Loucy (cell line): Measurements from ENCODE around the gene TNKS1BP1.

Source experiments
- H2AFZ ChIP-seq: fragments of 200-600 bp; sonication (generic); 2 replicates; pipeline ENCODE4 v1.6.0; 2016; ENCODE audit warnings: antibody characterized with exemption, mild to moderate bottlenecking, low read length, moderate library complexity
- H3F3A ChIP-seq: fragments of 200-600 bp; 2 replicates; pipeline ENCODE4 v1.6.0; 2016; ENCODE audit warnings: antibody characterized with exemption, low read depth, mild to moderate bottlenecking
- H3K27me3 ChIP-seq: fragments of 200-600 bp; sonication (generic); 2 replicates; pipeline ENCODE4 v1.6.1; 2014; ENCODE audit warnings: low read length, mild to moderate bottlenecking; ENCODE audit not compliant: insufficient read depth, poor library complexity, severe bottlenecking
- H3K36me3 ChIP-seq: fragments of 200-600 bp; sonication (generic); 2 replicates; pipeline ENCODE4 v1.6.1; 2016; ENCODE audit warnings: low read length; ENCODE audit not compliant: insufficient read depth
- H3K4me1 ChIP-seq: fragments of 200-600 bp; sonication (generic); 2 replicates; pipeline ENCODE4 v1.5.1; 2014; ENCODE audit warnings: low read length, mild to moderate bottlenecking; ENCODE audit not compliant: insufficient read depth, poor library complexity, severe bottlenecking
- H3K4me2 ChIP-seq: fragments of 200-600 bp; sonication (generic); 2 replicates; pipeline ENCODE4 v1.6.0; 2014; ENCODE audit warnings: antibody characterized with exemption, low read length, low read depth, mild to moderate bottlenecking; ENCODE audit not compliant: poor library complexity, severe bottlenecking
- H3K4me3 ChIP-seq: fragments of 200-600 bp; sonication (generic); 2 replicates; pipeline ENCODE4 v1.5.1; 2014; ENCODE audit warnings: low read length, mild to moderate bottlenecking, mixed read lengths; ENCODE audit not compliant: poor library complexity, severe bottlenecking
- H3K79me2 ChIP-seq: fragments of 200-600 bp; sonication (generic); 2 replicates; pipeline ENCODE4 v1.6.1; 2014; ENCODE audit warnings: low read length; ENCODE audit not compliant: insufficient read depth
- H3K9ac ChIP-seq: fragments of 200-600 bp; sonication (generic); 2 replicates; pipeline ENCODE4 v1.6.0; 2014; ENCODE audit warnings: mild to moderate bottlenecking, low read depth, low read length, moderate library complexity; ENCODE audit not compliant: poor library complexity, severe bottlenecking
- H3K9me2 ChIP-seq: fragments of 200-600 bp; sonication (generic); replicated peaks from 2 replicates; pipeline ENCODE4 v1.6.1; 2016; ENCODE audit warnings: low read depth, low read length, mixed read lengths
- H3K9me3 ChIP-seq: fragments of 200-600 bp; sonication (generic); 2 replicates; pipeline ENCODE4 v1.6.1; 2014; ENCODE audit warnings: mild to moderate bottlenecking, antibody characterized with exemption, low read length, low read depth; ENCODE audit not compliant: insufficient read depth
- H4K20me1 ChIP-seq: fragments of 200-600 bp; sonication (generic); 2 replicates; pipeline ENCODE4 v1.6.0; 2014; ENCODE audit warnings: antibody characterized with exemption, low read length, mild to moderate bottlenecking; ENCODE audit not compliant: insufficient read depth, poor library complexity, severe bottlenecking
- EZH2phosphoT487 ChIP-seq: fragments of 200-600 bp; IDR thresholded peaks from 2 replicates; pipeline ENCODE4 v1.6.1; 2018; ENCODE audit warnings: antibody characterized with exemption, mild to moderate bottlenecking, moderate library complexity, borderline replicate concordance
- TF ChIP-seq, protein P1 (sequence below): fragments of 200-600 bp; sonication (generic); conservative IDR thresholded peaks from 2 replicates; pipeline ENCODE4 v1.5.1; 2014; ENCODE audit warnings: mild to moderate bottlenecking, antibody characterized with exemption, low read length

The TNKS1BP1 gene

DNA sequence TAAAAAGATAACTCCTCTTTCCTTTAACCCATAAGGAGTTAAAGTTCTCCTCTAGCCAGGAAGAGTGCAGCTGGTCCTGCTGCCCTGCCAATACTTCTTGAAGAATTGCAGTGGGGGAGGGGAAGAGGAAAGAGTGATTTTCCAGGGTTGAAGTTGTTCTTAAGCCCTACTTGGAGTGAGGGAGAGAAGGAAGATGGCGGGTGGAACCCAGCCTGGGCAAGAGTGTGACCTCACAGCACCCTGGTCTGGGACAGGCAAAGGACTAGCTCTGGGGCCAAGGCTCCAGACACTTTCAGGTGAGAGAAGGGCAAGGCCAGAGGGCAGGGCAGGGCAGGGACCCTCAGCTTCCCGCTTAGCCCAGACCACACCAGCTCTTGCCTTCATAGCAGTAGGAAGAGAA lies 6.6 kb downstream of the TNKS1BP1 start:
- Histone ChIP-seq H3K9ac (no peak overlapping the region), H2AFZ (no peak overlapping the region), H3K4me1 (peaks cover 31% of the 10 kb centered on the region), H4K20me1 (peaks cover 2% of the 10 kb centered on the region), H3F3A (no peaks in the 10 kb centered on the region), H3K4me3 (no peak overlapping the region), H3K27me3 (no peaks in the 10 kb centered on the region), H3K9me2 (no peaks in the 10 kb centered on the region), H3K4me2 (no peak overlapping the region), H3K36me3 (0 out of 2 replicates have a peak, but pooled peaks cover 5% of the 10 kb centered on the region), H3K9me3 (no peaks in the 10 kb centered on the region), H3K79me2 (peaks cover 3% of the 10 kb centered on the region; the same call in 1 of the 2 replicates)
- TF ChIP-seq, protein P1, sequence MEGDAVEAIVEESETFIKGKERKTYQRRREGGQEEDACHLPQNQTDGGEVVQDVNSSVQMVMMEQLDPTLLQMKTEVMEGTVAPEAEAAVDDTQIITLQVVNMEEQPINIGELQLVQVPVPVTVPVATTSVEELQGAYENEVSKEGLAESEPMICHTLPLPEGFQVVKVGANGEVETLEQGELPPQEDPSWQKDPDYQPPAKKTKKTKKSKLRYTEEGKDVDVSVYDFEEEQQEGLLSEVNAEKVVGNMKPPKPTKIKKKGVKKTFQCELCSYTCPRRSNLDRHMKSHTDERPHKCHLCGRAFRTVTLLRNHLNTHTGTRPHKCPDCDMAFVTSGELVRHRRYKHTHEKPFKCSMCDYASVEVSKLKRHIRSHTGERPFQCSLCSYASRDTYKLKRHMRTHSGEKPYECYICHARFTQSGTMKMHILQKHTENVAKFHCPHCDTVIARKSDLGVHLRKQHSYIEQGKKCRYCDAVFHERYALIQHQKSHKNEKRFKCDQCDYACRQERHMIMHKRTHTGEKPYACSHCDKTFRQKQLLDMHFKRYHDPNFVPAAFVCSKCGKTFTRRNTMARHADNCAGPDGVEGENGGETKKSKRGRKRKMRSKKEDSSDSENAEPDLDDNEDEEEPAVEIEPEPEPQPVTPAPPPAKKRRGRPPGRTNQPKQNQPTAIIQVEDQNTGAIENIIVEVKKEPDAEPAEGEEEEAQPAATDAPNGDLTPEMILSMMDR = no peak
- TF ChIP-seq EZH2phosphoT487 = no peak

DNA sequence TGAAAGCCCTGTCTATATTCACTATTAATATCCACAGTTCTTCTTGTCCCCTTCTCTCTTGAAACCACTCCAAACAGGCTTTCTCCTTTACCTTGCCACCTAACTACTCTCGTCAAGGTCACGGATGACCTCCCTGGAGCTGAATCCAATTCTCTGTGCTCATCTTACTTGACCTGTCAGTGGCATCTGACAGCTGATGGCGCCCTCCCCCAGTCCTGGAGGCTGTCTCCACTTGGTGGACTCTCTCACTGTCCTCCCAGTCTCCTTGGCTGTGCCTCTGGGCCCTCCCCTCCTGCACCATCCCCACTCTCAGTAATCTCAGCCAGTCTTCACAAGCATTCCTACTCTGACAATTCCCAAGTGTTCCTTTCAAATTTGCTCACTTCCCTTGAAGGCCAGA lies 8.7 kb downstream of the TNKS1BP1 start:
- H3K27me3 ChIP-seq = no peaks in the 10 kb centered on the region
- H4K20me1 ChIP-seq = peaks cover 2% of the 10 kb centered on the region
- peak overlapping the region; percentile 63 for H3K4me2 ChIP-seq

DNA sequence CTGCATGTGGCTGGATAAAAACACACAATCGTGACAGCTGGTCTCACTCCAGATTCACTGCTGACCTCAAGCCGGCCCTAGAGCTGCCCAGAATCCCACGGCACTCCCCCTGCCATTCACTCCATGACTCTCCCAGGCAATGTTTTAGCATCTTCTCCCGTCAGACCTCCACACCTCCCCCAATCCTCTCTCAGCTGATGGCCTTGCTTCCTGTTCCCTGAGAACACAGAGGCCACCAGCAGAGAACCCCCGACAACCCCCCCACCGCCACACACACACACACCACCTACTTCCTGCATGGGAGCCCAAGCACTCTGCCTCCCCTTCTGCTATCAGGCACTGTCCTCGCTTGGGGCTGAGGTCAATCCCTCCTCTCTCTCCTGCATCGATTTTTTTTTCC lies 9.3 kb downstream of the TNKS1BP1 start:
- Histone ChIP-seq H3K9ac (peak overlapping the region; percentile 50), H4K20me1 (no peaks in the 10 kb centered on the region), H2AFZ (peak overlapping the region; percentile 36; the same call in 1 of the 2 replicates), H3K36me3 (0 out of 2 replicates have a peak, but pooled peaks cover 5% of the 10 kb centered on the region), H3F3A (no peaks in the 10 kb centered on the region), H3K4me2 (peak overlapping the region; percentile 63), H3K4me1 (peaks cover 31% of the 10 kb centered on the region), H3K27me3 (no peaks in the 10 kb centered on the region), H3K79me2 (no peaks in the 10 kb centered on the region), H3K9me2 (no peaks in the 10 kb centered on the region), H3K9me3 (no peaks in the 10 kb centered on the region), H3K4me3 (peak overlapping the region; percentile 57)
- TF ChIP-seq, protein P1 = no peak
- TF ChIP-seq EZH2phosphoT487 = no peak

More for the DNA sequence above, 8.7 kb downstream of the TNKS1BP1 start:
- Histone ChIP-seq H3K4me3 (peak overlapping the region; percentile 57), H3K4me1 (peaks cover 29% of the 10 kb centered on the region), H3K36me3 (0 out of 2 replicates have a peak, but pooled peaks cover 5% of the 10 kb centered on the region), H3K9me3 (no peaks in the 10 kb centered on the region), H3K9ac (peak overlapping the region; percentile 50), H3F3A (no peaks in the 10 kb centered on the region), H3K9me2 (no peaks in the 10 kb centered on the region), H3K79me2 (no peaks in the 10 kb centered on the region), H2AFZ (peak overlapping the region; percentile 36; the same call in 1 of the 2 replicates)
- TF ChIP-seq, protein P1 = 0 out of 2 replicates have a peak, but pooled peaks have one; percentile 23
- no peak for TF ChIP-seq EZH2phosphoT487
